HG03457 (cell line): ENCODE results near the gene CCDC124.

Experiments
- ATAC-seq: cut with Tn5 transposase; IDR thresholded peaks from one replicate; pipeline ENCODE4 v1.9.1; 2021; ENCODE audit warnings: moderate number of reproducible peaks; ENCODE audit not compliant: unreplicated experiment

CCDC124 gene

DNA sequence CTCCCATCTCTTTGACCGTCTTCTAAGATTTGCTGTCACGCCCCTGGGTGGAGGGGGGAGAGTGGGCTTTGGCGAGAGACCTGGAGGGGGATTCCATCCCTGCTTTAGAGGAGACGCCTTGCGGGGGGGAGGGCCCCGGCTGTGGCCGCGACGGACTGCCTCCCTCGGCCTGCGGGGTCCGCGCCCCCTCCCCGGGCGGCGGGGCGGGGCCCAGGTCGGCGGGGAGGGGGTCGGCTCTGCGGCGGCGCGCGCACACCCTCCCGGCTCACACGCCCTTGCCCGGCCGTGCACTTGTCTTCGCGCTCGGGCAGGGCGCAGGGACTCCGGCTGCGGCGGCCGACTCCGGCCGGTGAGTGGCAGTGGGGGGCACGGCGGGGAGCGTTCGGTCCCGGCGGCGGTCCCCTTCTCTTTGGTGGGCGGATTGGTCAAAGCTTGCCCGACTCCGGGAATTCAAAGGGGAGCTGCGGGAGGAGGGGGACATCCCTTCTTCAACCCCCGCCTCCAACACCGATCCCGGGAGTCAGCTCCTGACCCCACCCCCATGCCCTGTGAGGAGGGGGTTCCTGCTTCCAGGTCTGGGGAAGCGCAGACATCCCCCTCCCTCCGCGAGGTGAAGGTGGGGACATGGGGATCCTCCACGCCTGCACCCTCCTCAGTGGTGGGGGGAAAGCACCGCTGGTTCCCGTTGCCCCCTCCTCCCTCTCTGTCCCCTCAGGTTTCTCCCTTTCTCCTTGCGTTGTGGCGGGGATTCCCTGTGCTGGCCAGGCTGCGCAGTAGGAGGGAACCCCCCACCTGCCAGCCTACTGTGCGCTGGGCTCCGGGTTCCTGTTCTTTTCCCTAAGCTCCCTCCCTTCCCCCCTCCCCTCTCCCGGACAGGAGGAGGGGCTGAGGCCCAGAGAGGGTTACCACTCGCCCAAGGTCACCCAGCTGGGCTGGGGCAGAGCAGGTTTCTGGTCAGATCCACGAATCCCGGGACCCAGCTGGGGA lies 19.5 kb downstream of the CCDC124 start:
- no peak for ATAC-seq

DNA sequence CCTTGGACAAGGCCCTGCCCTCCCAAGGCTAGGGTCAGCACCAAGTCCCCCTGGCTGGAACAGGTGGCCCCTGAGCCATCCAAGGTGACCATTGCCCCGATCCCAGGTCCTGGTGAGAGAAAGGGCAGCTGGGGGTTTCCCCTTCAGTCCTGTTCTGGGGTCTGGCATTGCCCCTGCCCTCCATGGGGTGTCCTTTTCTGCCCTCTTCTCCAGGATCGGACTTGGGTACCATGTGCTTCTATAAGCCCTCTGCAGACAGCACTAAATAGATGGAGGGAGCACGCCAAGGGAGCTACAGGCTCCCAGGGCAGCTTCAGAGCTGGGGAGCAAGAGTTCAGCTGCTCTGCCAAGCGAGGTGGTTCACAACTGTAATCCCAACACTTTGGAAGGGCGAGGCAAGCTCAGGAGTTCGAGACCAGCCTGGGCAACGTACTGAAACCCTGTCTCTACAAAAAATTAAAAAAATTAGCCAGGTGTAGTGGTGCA lies 20.5 kb downstream of the CCDC124 start:
- no peak for ATAC-seq

GRCh38 chr19:17953869-17954268 lies 21.1 kb downstream of the CCDC124 start:
- ATAC-seq = no peak

DNA sequence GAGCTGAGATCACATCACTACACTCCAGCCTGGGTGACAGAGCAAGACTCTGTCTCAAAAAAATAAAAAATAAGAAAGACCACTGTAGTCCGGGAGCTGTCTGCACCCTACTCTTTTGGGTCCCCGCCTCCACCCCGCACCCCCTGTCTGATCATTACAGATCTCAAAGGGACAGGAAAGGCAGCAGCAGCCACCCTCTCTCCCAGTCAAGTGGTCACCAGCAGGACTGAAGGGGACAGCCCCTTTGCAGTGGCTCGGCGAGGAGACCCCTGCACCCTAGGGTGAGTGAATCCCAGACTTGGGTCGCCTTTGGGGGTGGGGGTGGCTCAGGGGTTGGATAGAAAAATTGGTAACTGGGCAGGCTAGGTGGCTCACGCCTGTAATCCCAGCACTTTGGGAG lies 21.6 kb downstream of the CCDC124 start:
- no peak for ATAC-seq

DNA sequence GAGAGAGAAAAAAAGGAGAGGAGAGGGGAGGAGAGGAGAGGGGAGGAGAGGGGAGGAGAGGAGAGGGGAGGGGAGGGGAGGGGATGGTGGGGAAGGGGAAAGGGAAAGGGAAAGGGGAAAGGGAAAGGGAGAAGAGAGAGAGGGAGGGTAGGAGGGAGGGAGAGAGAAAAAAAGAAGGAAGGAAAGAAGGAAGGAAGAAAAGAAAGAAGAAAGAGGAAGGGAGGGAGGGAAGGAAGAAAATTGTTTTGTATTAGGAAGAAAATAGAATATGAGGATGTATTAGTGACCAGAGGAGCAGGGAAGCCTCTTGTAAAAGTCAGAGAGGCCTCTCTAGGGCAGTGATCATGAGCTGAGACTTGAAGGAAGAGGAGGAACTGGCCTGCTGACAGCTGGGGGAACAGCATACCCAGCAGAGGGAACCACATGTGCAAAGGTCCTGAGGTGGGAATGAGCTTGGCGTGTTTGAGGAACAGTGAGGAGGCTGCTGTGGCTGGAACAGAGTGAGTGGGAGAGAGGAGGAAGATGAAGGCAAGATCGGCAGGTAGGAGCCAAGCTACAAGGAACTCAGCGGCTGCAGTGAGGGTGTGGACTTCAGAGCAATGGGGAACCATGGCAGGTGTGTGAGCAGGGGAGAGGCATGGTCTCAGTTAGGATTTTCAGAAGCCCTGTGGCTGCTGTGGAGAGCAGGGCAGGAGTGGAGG lies 24.5 kb downstream of the CCDC124 start:
- ATAC-seq = no peak

DNA sequence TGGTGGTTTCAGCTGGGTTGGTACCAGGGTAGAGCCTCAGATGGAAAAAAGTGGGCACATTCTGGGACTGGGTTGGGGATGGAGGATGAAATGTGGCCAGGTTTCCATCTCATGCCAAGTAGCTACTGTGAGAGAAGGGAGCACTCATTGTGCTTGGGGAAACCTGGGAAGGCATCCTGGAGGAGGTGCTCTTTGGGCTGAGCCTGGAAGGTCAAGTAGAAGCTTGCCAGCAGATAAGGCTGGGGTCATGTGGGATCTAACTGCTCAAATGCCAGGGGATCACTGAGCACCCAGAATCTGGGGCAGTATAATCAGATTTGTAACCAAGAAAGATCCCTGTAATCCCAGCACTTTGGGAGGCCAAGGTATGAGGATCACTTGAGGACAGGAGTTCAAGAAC lies 25.1 kb downstream of the CCDC124 start:
- ATAC-seq = no peak

- no peak for ATAC-seq
Observed at GRCh38 chr19:17963936-17964691, 31.3 kb downstream of the CCDC124 start.

GRCh38 chr19:17965370-17966128 lies 32.7 kb downstream of the CCDC124 start:
- ATAC-seq = no peak

DNA sequence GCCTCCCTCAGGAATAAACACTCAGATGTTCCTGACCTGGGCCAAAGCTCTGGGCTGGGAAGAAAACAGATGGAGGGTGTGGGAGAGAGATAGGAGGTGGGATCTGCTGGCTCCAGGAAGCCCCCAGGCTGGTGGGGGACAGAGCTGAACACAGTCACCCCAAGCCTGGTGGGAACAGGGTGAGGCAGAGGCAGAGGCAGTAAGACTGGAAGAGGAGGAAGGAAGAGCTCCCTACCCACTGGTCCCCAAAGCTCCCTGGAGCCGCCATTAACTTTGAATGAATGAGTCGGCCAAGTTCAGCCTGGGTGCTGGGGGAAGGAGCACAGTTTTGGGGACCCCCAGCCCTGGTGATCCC lies 33.3 kb downstream of the CCDC124 start:
- no peak for ATAC-seq

DNA sequence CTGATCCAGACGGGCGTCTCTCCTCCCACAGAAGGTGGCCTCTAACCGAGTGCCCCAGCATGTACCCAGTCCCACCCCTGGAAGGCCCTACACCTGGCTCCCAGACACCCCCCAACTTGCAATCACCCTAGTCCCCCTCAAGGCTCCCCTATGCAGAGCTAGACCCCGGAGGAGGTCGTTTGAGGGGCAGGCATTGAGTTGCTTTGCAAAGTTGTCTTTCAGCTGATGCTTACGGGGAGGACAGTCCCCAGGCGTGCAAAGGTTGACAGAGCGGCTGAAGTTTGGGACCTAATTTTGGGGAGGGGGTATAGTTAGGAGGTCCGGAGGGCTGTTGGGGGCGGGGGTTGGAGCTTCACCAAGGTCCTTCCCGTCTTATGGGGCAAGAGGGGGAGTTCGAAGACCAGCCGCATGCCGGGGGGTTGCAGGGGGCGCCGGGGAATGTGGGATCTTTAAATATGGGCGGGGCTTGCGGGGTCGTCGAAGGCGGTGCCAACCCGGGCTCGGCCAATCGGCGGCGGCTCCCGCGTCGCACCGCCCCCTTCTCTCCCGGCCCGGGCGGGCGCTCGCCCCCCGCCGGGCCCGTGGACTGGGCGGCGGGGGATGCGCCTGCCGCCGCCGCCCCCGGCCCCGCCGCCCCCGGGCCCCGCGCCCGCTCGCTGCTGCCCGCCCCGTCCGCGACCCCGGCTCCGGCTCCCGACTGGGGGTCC lies 33.9 kb downstream of the CCDC124 start, which contains the start of gene KCNN1:
Gene KCNN1, plus strand, starts transcription at position 558 of the 707 bp plus-strand sequence. CDS start 6,782 bp downstream, outside the sequence.
- no peak for ATAC-seq

DNA sequence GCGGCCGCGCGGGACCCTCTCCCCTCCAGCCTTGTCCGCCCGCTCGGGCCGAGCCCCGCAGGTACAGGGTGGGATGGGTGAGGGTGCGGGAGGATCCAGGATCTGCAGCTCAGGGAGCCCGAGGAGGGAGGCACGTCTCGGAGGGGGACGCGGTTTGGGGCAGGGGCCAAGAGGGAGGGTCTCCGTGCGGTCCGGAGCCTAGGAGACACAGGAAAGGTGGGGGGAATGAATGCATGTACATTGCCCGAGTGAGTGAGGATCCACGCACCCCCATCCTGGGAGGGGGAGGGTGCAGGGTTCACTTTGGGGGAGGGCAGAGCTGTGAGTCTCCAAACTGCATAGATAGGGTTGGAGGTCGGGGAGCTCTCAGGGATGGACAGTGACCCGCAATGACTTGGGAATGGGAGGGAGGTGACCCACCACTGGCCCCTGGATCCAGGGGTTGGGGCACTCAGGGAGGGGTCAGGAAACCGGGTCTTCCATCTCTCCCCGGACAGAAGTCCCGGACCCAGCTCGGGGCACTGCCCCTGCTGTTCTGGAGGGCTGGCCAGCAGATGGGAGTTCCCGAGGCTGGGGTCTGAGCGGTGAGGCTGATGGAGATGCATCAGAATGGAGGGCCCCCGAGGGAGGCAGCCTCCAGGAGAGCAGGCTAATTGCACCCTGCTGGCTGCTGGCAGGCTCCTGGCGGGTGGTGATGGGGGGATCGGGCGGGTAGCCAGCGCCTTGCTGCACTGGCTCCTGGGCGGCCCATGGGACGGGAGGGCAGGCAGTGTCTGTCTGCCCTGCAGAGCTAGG lies 34.6 kb downstream of the CCDC124 start:
- ATAC-seq = no peak

- no peak for ATAC-seq
Observed at GRCh38 chr19:17968362-17968761, 35.5 kb downstream of the CCDC124 start.

GRCh38 chr19:17969096-17969792 lies 36.4 kb downstream of the CCDC124 start:
- ATAC-seq = no peak

GRCh38 chr19:17972230-17972629 lies 39.4 kb downstream of the CCDC124 start:
- ATAC-seq = no peak

DNA sequence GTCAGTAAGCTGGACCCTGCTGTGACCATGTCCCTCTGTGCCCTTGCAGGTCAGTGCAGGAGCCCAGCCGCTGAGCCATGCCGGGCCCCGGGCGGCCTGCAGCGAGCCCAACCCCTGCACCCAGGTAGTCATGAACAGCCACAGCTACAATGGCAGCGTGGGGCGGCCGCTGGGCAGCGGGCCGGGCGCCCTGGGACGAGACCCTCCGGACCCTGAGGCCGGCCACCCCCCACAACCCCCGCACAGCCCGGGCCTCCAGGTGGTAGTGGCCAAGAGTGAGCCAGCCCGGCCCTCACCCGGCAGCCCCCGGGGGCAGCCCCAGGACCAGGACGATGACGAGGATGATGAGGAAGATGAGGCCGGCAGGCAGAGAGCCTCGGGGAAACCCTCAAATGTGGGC lies 40.9 kb downstream of the CCDC124 start:
- ATAC-seq = no peak

DNA sequence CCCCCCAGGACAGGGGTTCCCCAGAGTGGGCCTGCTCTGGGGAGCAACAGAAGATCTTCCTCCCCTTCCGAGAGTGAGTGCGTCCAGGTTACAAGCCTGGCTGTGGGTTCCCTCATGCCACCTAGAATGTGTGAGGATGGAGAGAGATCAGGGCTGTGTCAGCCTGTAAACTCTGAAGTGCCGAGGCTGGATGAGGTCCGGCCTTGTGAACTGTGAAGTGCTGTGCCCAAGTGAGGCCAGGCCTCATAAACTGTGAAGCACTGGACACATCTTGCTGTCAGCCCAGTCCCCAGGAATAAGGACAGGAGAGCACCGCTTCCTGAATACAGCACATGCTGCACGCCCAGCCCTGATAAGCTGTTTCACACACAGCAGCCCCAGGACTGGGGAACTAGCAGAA lies 41.7 kb downstream of the CCDC124 start:
- ATAC-seq = no peak

DNA sequence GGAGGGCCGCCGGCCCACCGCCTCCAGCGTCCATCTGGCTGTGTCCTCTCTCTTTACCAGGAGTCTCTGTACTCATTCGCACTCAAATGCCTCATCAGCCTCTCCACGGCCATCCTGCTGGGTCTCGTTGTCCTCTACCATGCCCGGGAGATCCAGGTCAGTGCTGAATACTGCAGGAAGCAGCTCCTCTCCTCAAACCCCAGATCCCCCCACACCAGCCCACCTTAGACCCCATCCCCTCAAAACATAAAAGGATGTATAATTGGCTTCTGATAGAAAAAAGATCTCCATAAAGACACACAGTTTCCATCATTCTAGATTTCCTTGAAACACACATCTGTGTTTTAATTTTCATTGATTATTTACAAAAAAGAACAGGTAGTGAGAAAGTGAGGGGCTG lies 42.2 kb downstream of the CCDC124 start:
- no peak for ATAC-seq

DNA sequence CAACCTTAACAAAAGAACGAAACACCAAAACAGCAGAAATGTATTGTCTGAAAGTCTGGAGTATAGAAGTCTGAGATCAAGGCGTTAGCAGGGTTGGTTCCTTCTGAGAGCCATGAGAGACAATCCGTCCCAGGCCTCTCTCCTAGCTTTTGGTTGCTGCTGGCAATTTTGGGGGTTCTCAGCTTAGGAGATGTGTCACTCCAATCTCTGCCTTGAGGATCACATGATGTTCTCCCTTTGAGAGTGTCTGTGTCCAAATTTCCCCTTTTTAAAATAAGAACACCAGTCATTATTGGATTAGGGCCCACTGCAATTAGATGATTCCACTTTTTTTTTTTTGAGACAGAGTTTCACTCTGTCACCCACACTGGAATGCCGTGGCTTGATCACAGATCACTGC lies 44.2 kb downstream of the CCDC124 start:
- ATAC-seq = no peak
